NOMO-1 treated with dmso at 0.1 percent for 144 hours (cell line): Measurements from ENCODE around the gene GTF2H2.
"Not testable (repeated sequence)": the region's sequence is repeated elsewhere in the genome, so short reads cannot be mapped to it uniquely, and the experiment has no call there.

Source experiments
- DNase-seq: peaks from one replicate; lab custom pipeline; 2025; ENCODE audit not compliant: unreplicated experiment; lab: John Stamatoyannopoulos, UW

The GTF2H2 gene

GRCh38 chr5:71067262-71067928 lies at the start of gene GTF2H2:
Gene GTF2H2, minus strand, starts transcription at chr5:71067676. Its CDS starts 4,913 bp downstream, at chr5:71062763.
- DNase-seq, result not testable (repeated sequence)

GRCh38 chr5:71109730-71110275 lies 42.3 kb upstream of the GTF2H2 start:
- not testable (repeated sequence) for DNase-seq

GRCh38 chr5:71099996-71100395 lies 32.5 kb upstream of the GTF2H2 start:
- DNase-seq, result not testable (repeated sequence)

- not testable (repeated sequence) for DNase-seq
These were observed 30.4 kb upstream of the GTF2H2 start for GRCh38 chr5:71097930-71098203.

GRCh38 chr5:71097173-71097929 lies 29.9 kb upstream of the GTF2H2 start:
- not testable (repeated sequence) for DNase-seq

GRCh38 chr5:71089773-71090172 lies 22.3 kb upstream of the GTF2H2 start:
- DNase-seq, result not testable (repeated sequence)

GRCh38 chr5:71088754-71089153 lies 21.3 kb upstream of the GTF2H2 start:
- not testable (repeated sequence) for DNase-seq

- not testable (repeated sequence) for DNase-seq
These were observed 18.7 kb upstream of the GTF2H2 start for GRCh38 chr5:71086145-71086544.

- not testable (repeated sequence) for DNase-seq
These were observed 17.0 kb upstream of the GTF2H2 start for GRCh38 chr5:71084280-71085063.

- not testable (repeated sequence) for DNase-seq
These were observed 15.4 kb upstream of the GTF2H2 start for GRCh38 chr5:71082898-71083297.

GRCh38 chr5:71082340-71082739 lies 14.9 kb upstream of the GTF2H2 start:
- not testable (repeated sequence) for DNase-seq

GRCh38 chr5:71061322-71061721 lies 6.2 kb downstream of the GTF2H2 start:
- DNase-seq, result not testable (repeated sequence)

- not testable (repeated sequence) for DNase-seq
These were observed 8.1 kb downstream of the GTF2H2 start for GRCh38 chr5:71059426-71059825.

- not testable (repeated sequence) for DNase-seq
These were observed 22.7 kb downstream of the GTF2H2 start for GRCh38 chr5:71044808-71045207.

- DNase-seq, result not testable (repeated sequence)
These were observed 23.3 kb downstream of the GTF2H2 start for GRCh38 chr5:71044128-71044527.

GRCh38 chr5:71031046-71031776 lies 36.3 kb downstream of the GTF2H2 start:
- not testable (repeated sequence) for DNase-seq

- DNase-seq, result not testable (repeated sequence)
These were observed 42.1 kb downstream of the GTF2H2 start, which contains the start of gene NAIP for GRCh38 chr5:71025289-71025953. Gene NAIP, minus strand, starts transcription at chr5:71025339. Its CDS starts 12,424 bp downstream, at chr5:71012915.

GRCh38 chr5:71020643-71021042 lies 46.8 kb downstream of the GTF2H2 start:
- not testable (repeated sequence) for DNase-seq

GRCh38 chr5:71018376-71019005 lies 49.0 kb downstream of the GTF2H2 start:
- not testable (repeated sequence) for DNase-seq
